Activated naive CD8-positive, alpha-beta T cell treated with anti-CD3 and anti-CD28 coated beads, Interleukin-2, amount 50 U/mL, for 24 hours (primary cell): ENCODE data around the gene CCDC92.

ENCODE experiments used
- ATAC-seq: fragments of 150-1000 bp; cut with Tn5 transposase; one replicate; pipeline ENCODE4 v1.10.0; 2021
- DNase-seq: peaks from one replicate; pipeline ENCODE4 v3.0.0; 2021
- H3K27ac Mint-ChIP-seq: one replicate; pipeline ENCODE4 v1.8.0; 2021; ENCODE audit warnings: mild to moderate bottlenecking, mixed read lengths
- H3K27me3 Mint-ChIP-seq: one replicate; pipeline ENCODE4 v1.8.0; 2021; ENCODE audit warnings: mixed read lengths
- H3K36me3 Mint-ChIP-seq: one replicate; pipeline ENCODE4 v1.8.0; 2021; ENCODE audit warnings: low read depth, mixed read lengths
- H3K4me1 Mint-ChIP-seq: one replicate; pipeline ENCODE4 v1.8.0; 2021; ENCODE audit warnings: mixed read lengths
- H3K4me3 Mint-ChIP-seq: one replicate; pipeline ENCODE4 v1.8.0; 2021; ENCODE audit warnings: mild to moderate bottlenecking, moderate library complexity, mixed read lengths
- H3K9me3 Mint-ChIP-seq: one replicate; pipeline ENCODE4 v1.8.0; 2021; ENCODE audit warnings: mixed read lengths

The CCDC92 gene

GRCh38 chr12:123896767-123897166 lies 75.9 kb downstream of the CCDC92 start:
- Mint-ChIP-seq H3K4me1 (peaks cover 5% of the 10 kb centered on the region), H3K9me3 (no peaks in the 10 kb centered on the region), H3K4me3 (no peak overlapping the region), H3K36me3 (no peaks in the 10 kb centered on the region), H3K27me3 (peaks cover 2% of the 10 kb centered on the region), H3K27ac (no peak overlapping the region)
- ATAC-seq (no peak), DNase-seq (no peak)

GRCh38 chr12:123895451-123895850 lies 77.2 kb downstream of the CCDC92 start:
- no peak overlapping the region for H3K4me3 Mint-ChIP-seq

GRCh38 chr12:123894823-123895345 lies 77.7 kb downstream of the CCDC92 start:
- Mint-ChIP-seq H3K4me1 (no peaks in the 10 kb centered on the region), H3K4me3 (no peak overlapping the region), H3K9me3 (no peaks in the 10 kb centered on the region), H3K27ac (no peak overlapping the region), H3K27me3 (peaks cover 4% of the 10 kb centered on the region), H3K36me3 (no peaks in the 10 kb centered on the region)
- ATAC-seq (no peak), DNase-seq (no peak)

More at GRCh38 chr12:123895451-123895850, 77.2 kb downstream of the CCDC92 start:
- Mint-ChIP-seq H3K4me1 (no peaks in the 10 kb centered on the region), H3K9me3 (no peaks in the 10 kb centered on the region), H3K27me3 (peaks cover 3% of the 10 kb centered on the region), H3K27ac (no peak overlapping the region), H3K36me3 (no peaks in the 10 kb centered on the region)
- no peak for DNase-seq
- ATAC-seq: no peak

GRCh38 chr12:123893276-123893675 lies 79.4 kb downstream of the CCDC92 start:
- no peaks in the 10 kb centered on the region for H3K4me1 Mint-ChIP-seq
- H3K36me3 Mint-ChIP-seq: no peaks in the 10 kb centered on the region
- H3K9me3 Mint-ChIP-seq: no peaks in the 10 kb centered on the region
- ATAC-seq: no peak
- DNase-seq: no peak
- no peak overlapping the region for H3K27ac Mint-ChIP-seq
- H3K27me3 Mint-ChIP-seq: peaks cover 4% of the 10 kb centered on the region
- no peak overlapping the region for H3K4me3 Mint-ChIP-seq

GRCh38 chr12:123892853-123893252 lies 79.8 kb downstream of the CCDC92 start:
- H3K36me3 Mint-ChIP-seq: no peaks in the 10 kb centered on the region
- no peak overlapping the region for H3K27ac Mint-ChIP-seq
- H3K9me3 Mint-ChIP-seq: no peaks in the 10 kb centered on the region
- H3K4me3 Mint-ChIP-seq: no peak overlapping the region
- ATAC-seq (no peak), DNase-seq (no peak)
- H3K27me3 Mint-ChIP-seq: peaks cover 4% of the 10 kb centered on the region
- no peaks in the 10 kb centered on the region for H3K4me1 Mint-ChIP-seq

GRCh38 chr12:123892180-123892559 lies 80.5 kb downstream of the CCDC92 start:
- ATAC-seq (no peak), DNase-seq (no peak)
- Mint-ChIP-seq H3K4me3 (no peak overlapping the region), H3K27me3 (peaks cover 4% of the 10 kb centered on the region), H3K27ac (no peak overlapping the region), H3K4me1 (no peaks in the 10 kb centered on the region), H3K9me3 (no peaks in the 10 kb centered on the region), H3K36me3 (no peaks in the 10 kb centered on the region)

GRCh38 chr12:123891516-123892179 lies 81.0 kb downstream of the CCDC92 start:
- no peaks in the 10 kb centered on the region for H3K36me3 Mint-ChIP-seq
- H3K4me1 Mint-ChIP-seq: no peaks in the 10 kb centered on the region
- no peak for ATAC-seq
- no peak overlapping the region for H3K4me3 Mint-ChIP-seq
- DNase-seq: no peak
- H3K27ac Mint-ChIP-seq: no peak overlapping the region
- H3K27me3 Mint-ChIP-seq: peaks cover 4% of the 10 kb centered on the region
- H3K9me3 Mint-ChIP-seq: no peaks in the 10 kb centered on the region

- DNase-seq: no peak
- H3K9me3 Mint-ChIP-seq: no peaks in the 10 kb centered on the region
- H3K36me3 Mint-ChIP-seq: no peaks in the 10 kb centered on the region
- no peak overlapping the region for H3K4me3 Mint-ChIP-seq
- H3K27ac Mint-ChIP-seq: no peak overlapping the region
- peaks cover 8% of the 10 kb centered on the region for H3K27me3 Mint-ChIP-seq
- no peaks in the 10 kb centered on the region for H3K4me1 Mint-ChIP-seq
- ATAC-seq: no peak
These were observed 81.6 kb downstream of the CCDC92 start for GRCh38 chr12:123891011-123891410.

- peaks cover 8% of the 10 kb centered on the region for H3K27me3 Mint-ChIP-seq
- DNase-seq: no peak
- no peak overlapping the region for H3K27ac Mint-ChIP-seq
- ATAC-seq: no peak
- no peaks in the 10 kb centered on the region for H3K4me1 Mint-ChIP-seq
- H3K9me3 Mint-ChIP-seq: no peaks in the 10 kb centered on the region
- no peaks in the 10 kb centered on the region for H3K36me3 Mint-ChIP-seq
- no peak overlapping the region for H3K4me3 Mint-ChIP-seq
These were observed 82.1 kb downstream of the CCDC92 start for GRCh38 chr12:123890536-123890902.

- no peak for DNase-seq
- Mint-ChIP-seq H3K27me3 (peaks cover 8% of the 10 kb centered on the region), H3K4me3 (no peak overlapping the region), H3K4me1 (no peaks in the 10 kb centered on the region), H3K27ac (no peak overlapping the region), H3K9me3 (no peaks in the 10 kb centered on the region), H3K36me3 (no peaks in the 10 kb centered on the region)
- ATAC-seq: no peak
These were observed 82.6 kb downstream of the CCDC92 start for GRCh38 chr12:123889848-123890535.

GRCh38 chr12:123888989-123889388 lies 83.6 kb downstream of the CCDC92 start:
- H3K27me3 Mint-ChIP-seq: peaks cover 11% of the 10 kb centered on the region
- DNase-seq: no peak
- H3K27ac Mint-ChIP-seq: no peak overlapping the region
- H3K4me3 Mint-ChIP-seq: no peak overlapping the region
- no peaks in the 10 kb centered on the region for H3K4me1 Mint-ChIP-seq
- no peak for ATAC-seq
- no peaks in the 10 kb centered on the region for H3K36me3 Mint-ChIP-seq
- no peaks in the 10 kb centered on the region for H3K9me3 Mint-ChIP-seq

- Mint-ChIP-seq H3K36me3 (no peaks in the 10 kb centered on the region), H3K27ac (no peak overlapping the region), H3K4me1 (no peaks in the 10 kb centered on the region), H3K9me3 (no peaks in the 10 kb centered on the region), H3K4me3 (no peak overlapping the region), H3K27me3 (peaks cover 18% of the 10 kb centered on the region)
- DNase-seq: no peak
- no peak for ATAC-seq
These were observed 85.6 kb downstream of the CCDC92 start for GRCh38 chr12:123886931-123887582.

- no peak overlapping the region for H3K27ac Mint-ChIP-seq
- H3K36me3 Mint-ChIP-seq: no peaks in the 10 kb centered on the region
- H3K9me3 Mint-ChIP-seq: no peaks in the 10 kb centered on the region
- ATAC-seq: no peak
- no peak overlapping the region for H3K4me3 Mint-ChIP-seq
- H3K27me3 Mint-ChIP-seq: peaks cover 18% of the 10 kb centered on the region
- DNase-seq: no peak
- H3K4me1 Mint-ChIP-seq: no peaks in the 10 kb centered on the region
These were observed 86.4 kb downstream of the CCDC92 start for GRCh38 chr12:123886258-123886657.
